ENCODE results near the gene ZBTB18. TPM values are rescaled to one million over a fixed set of nuclear protein-coding genes. Genes with fewer than 3 reads are reported as not detected.

ZBTB18 gene
- polyA plus RNA-seq, 1 donor from 2014 or later, result 30.6 TPM

GRCh38 chr1:244087021-244087560, 36.0 kb downstream of the ZBTB18 start:
- Histone ChIP-seq H3K9ac (ENCODE audit: low read length) (no peak overlapping the region), H3K36me3 (ENCODE audit: insufficient read depth, low read length) (no peaks in the 10 kb centered on the region), H3F3A (ENCODE audit: insufficient read depth, low read length, poor library complexity, severe bottlenecking) (no peaks in the 10 kb centered on the region), H3K4me2 (ENCODE audit: low read length) (no peak overlapping the region), H3K4me3 (ENCODE audit: low read length) (no peak overlapping the region), H2AFZ (ENCODE audit: low read depth, low read length) (no peak overlapping the region), H4K20me1 (ENCODE audit: insufficient read depth) (no peaks in the 10 kb centered on the region), H3K27ac (ENCODE audit: low read length) (no peak overlapping the region), H3K9me2 (ENCODE audit: insufficient read depth, low read length) (no peaks in the 10 kb centered on the region), H3K79me2 (replicated peaks; ENCODE audit: insufficient read depth, low read length) (no peaks in the 10 kb centered on the region), H3K27me3 (ENCODE audit: insufficient read depth, low read depth, low read length) (no peaks in the 10 kb centered on the region), H3K9me3 (ENCODE audit: low read length) (no peaks in the 10 kb centered on the region)
- TF ChIP-seq POLR2AphosphoS5 (IDR thresholded peaks at IDR 0.05) (no peak), RAD21 (conservative IDR thresholded peaks at IDR 0.05) (no peak), MXI1 (conservative IDR thresholded peaks at IDR 0.05; ENCODE audit: poor library complexity, severe bottlenecking) (no peak), EZH2 (IDR thresholded peaks at IDR 0.05; ENCODE audit: borderline replicate concordance, insufficient read depth, low read length, poor library complexity, severe bottlenecking) (no peak), CTCF (IDR thresholded peaks at IDR 0.05; ENCODE audit: poor library complexity, severe bottlenecking) (no peak), EP300 (conservative IDR thresholded peaks at IDR 0.05; ENCODE audit: poor library complexity, severe bottlenecking) (no peak), TAF1 (IDR thresholded peaks at IDR 0.05; ENCODE audit: low read depth) (no peak), REST (IDR thresholded peaks at IDR 0.05; ENCODE audit: borderline replicate concordance) (no peak), SMC3 (conservative IDR thresholded peaks at IDR 0.05; ENCODE audit: poor library complexity) (no peak)

- Histone ChIP-seq H2AFZ (ENCODE audit: low read depth, low read length) (no peak overlapping the region), H3K27me3 (ENCODE audit: insufficient read depth, low read depth, low read length) (no peaks in the 10 kb centered on the region), H3K9me3 (ENCODE audit: low read length) (no peaks in the 10 kb centered on the region), H3K9me2 (ENCODE audit: insufficient read depth, low read length) (no peaks in the 10 kb centered on the region), H3K4me3 (ENCODE audit: low read length) (no peak overlapping the region), H3K79me2 (replicated peaks; ENCODE audit: insufficient read depth, low read length) (no peaks in the 10 kb centered on the region), H3K36me3 (ENCODE audit: insufficient read depth, low read length) (no peaks in the 10 kb centered on the region), H3K9ac (ENCODE audit: low read length) (no peak overlapping the region), H3K27ac (ENCODE audit: low read length) (no peak overlapping the region), H3K4me2 (ENCODE audit: low read length) (no peak overlapping the region), H4K20me1 (ENCODE audit: insufficient read depth) (no peaks in the 10 kb centered on the region), H3F3A (ENCODE audit: insufficient read depth, low read length, poor library complexity, severe bottlenecking) (no peaks in the 10 kb centered on the region)
- TF ChIP-seq EP300 (conservative IDR thresholded peaks at IDR 0.05; ENCODE audit: poor library complexity, severe bottlenecking) (no peak), REST (IDR thresholded peaks at IDR 0.05; ENCODE audit: borderline replicate concordance) (no peak), SMC3 (conservative IDR thresholded peaks at IDR 0.05; ENCODE audit: poor library complexity) (no peak), POLR2AphosphoS5 (IDR thresholded peaks at IDR 0.05) (no peak), RAD21 (conservative IDR thresholded peaks at IDR 0.05) (no peak), EZH2 (IDR thresholded peaks at IDR 0.05; ENCODE audit: borderline replicate concordance, insufficient read depth, low read length, poor library complexity, severe bottlenecking) (no peak), CTCF (IDR thresholded peaks at IDR 0.05; ENCODE audit: poor library complexity, severe bottlenecking) (no peak)
These were observed 36.5 kb downstream of the ZBTB18 start for GRCh38 chr1:244087611-244088010.
